Body of pancreas (tissue), 4 donors: ENCODE results near the gene ENOX2. TPM values are rescaled to one million over a fixed set of nuclear protein-coding genes. Genes with fewer than 3 reads are reported as not detected.

ENCODE experiments used
- ATAC-seq: fragments of 150-250 bp; one replicate; pipeline ENCODE4 v1.9.1; 2016
- DNase-seq, 4 donors: peaks; one replicate each; pipeline ENCODE4 v3.0.0-alpha.2; 2019
- H3K27ac ChIP-seq, 4 donors: fragments of 200-600 bp; sonication (generic); 1 replicate in 3 of 4; 2 replicates in 1 of 4; pipeline versions ENCODE4 v1.5.1 to v1.6.1; 2016 to 2019; ENCODE audit warnings: mild to moderate bottlenecking in 1 of 4, mixed read lengths in 1 of 4, moderate library complexity in 1 of 4
- H3K27me3 ChIP-seq, 2 donors: fragments of 200-600 bp; sonication (generic); one replicate each; pipeline ENCODE4 v1.6.0; 2016; ENCODE audit warnings: mild to moderate bottlenecking in 1 of 2
- H3K36me3 ChIP-seq, 2 donors: fragments of 200-600 bp; sonication (generic); replicated peaks in 1 of 2; 2 replicates each; pipeline ENCODE4 v1.5.1; 2016; ENCODE audit warnings: low read depth in 2 of 2; ENCODE audit not compliant: insufficient read depth in 1 of 2
- H3K4me1 ChIP-seq: fragments of 200-600 bp; sonication (generic); one replicate; pipeline ENCODE4 v1.6.0; 2016
- H3K4me3 ChIP-seq, 2 donors: fragments of 200-600 bp; sonication (generic); 1 replicate in 1 of 2; 2 replicates in 1 of 2; pipeline ENCODE4 v1.5.1; 2016 to 2019
- H3K9me3 ChIP-seq, 3 donors: fragments of 200-600 bp; sonication (generic); 1 replicate in 2 of 3; 2 replicates in 1 of 3; pipeline ENCODE4 v1.5.1; 2016
- CTCF ChIP-seq, 7 experiments: fragments of 450-650 bp in 4 of 7; fragments of 200-600 bp in 3 of 7; sonication (generic) in 3 of 7; IDR thresholded peaks; one replicate each; pipeline ENCODE4 v1.5.1; 2016 to 2019; ENCODE audit warnings: antibody characterized with exemption in 7 of 7
- POLR2A ChIP-seq, 3 donors: fragments of 450-650 bp; IDR thresholded peaks; one replicate each; pipeline ENCODE4 v1.6.1; 2016; ENCODE audit warnings: antibody characterized with exemption in 3 of 3, mild to moderate bottlenecking in 2 of 3
- WGBS, 2 donors: methylation state at CpG; one replicate each; pipeline ENCODE4 v1.1.5; 2017; 5-methylcytosine and 5-hydroxymethylcytosine counted together
- intact Hi-C: fragments of 100-400 bp; cut with DNase I; formaldehyde crosslinking; loops from one replicate; pipeline ENCODE4 v1.15.1; 2023
- total RNA-seq, 2 donors: library from RNA; depleted of rRNA; stranded (reverse); fragments of >200 nt; gene quantifications; one replicate each; pipeline ENCODE4 v1.1.0, GENCODE V29; 2016

Gene ENOX2
- total RNA-seq, 2 donors from 2014 or later: 7.9 to 9.1 TPM

- ATAC-seq (no peak), DNase-seq (no peak)
- no peak overlapping the region for H3K4me3 ChIP-seq
- H3K4me1 ChIP-seq: no peaks in the 10 kb centered on the region
- H3K27me3 ChIP-seq: no peaks in the 10 kb centered on the region
- 80 to 92% methylated on average over 1 of the region's 1 CpG for WGBS, 2 donors
- no peaks in the 10 kb centered on the region for H3K36me3 ChIP-seq
- intact Hi-C loops: no loop called here
- TF ChIP-seq POLR2A (IDR thresholded peaks at IDR 0.05): no peak
- no peak for TF ChIP-seq CTCF (IDR thresholded peaks at IDR 0.05)
- no peak overlapping the region for H3K27ac ChIP-seq
- no peaks in the 10 kb centered on the region for H3K9me3 ChIP-seq
Measured at GRCh38 chrX:130669233-130669632, 233.8 kb downstream of the ENOX2 start.

GRCh38 chrX:130665263-130665662, 237.7 kb downstream of the ENOX2 start:
- Histone ChIP-seq H3K4me1 (no peaks in the 10 kb centered on the region), H3K27me3 (no peaks in the 10 kb centered on the region), H3K36me3 (no peaks in the 10 kb centered on the region), H3K9me3 (no peaks in the 10 kb centered on the region), H3K27ac (no peak overlapping the region), H3K4me3 (no peak overlapping the region)
- no peak for TF ChIP-seq CTCF (IDR thresholded peaks at IDR 0.05)
- TF ChIP-seq POLR2A (IDR thresholded peaks at IDR 0.05): no peak
- intact Hi-C loops: no loop called here
- DNase-seq (no peak), ATAC-seq (no peak)
- 80 to 91% methylated on average over 3 of the region's 3 CpGs for WGBS, 2 donors

- no peaks in the 10 kb centered on the region for H3K27me3 ChIP-seq
- H3K27ac ChIP-seq: no peak overlapping the region
- H3K4me3 ChIP-seq: no peak overlapping the region
- H3K4me1 ChIP-seq: no peaks in the 10 kb centered on the region
- no peak for DNase-seq
- H3K9me3 ChIP-seq: no peaks in the 10 kb centered on the region
- TF ChIP-seq CTCF (IDR thresholded peaks at IDR 0.05): no peak
- TF ChIP-seq POLR2A (IDR thresholded peaks at IDR 0.05): no peak
- intact Hi-C loops: no loop called here
- no peaks in the 10 kb centered on the region for H3K36me3 ChIP-seq
- no peak for ATAC-seq
Measured at GRCh38 chrX:130658310-130658709, 244.7 kb downstream of the ENOX2 start.

GRCh38 chrX:130654409-130654950, 248.5 kb downstream of the ENOX2 start:
- no peaks in the 10 kb centered on the region for H3K36me3 ChIP-seq
- no peak for ATAC-seq
- TF ChIP-seq CTCF (IDR thresholded peaks at IDR 0.05): no peak
- no peak for TF ChIP-seq POLR2A (IDR thresholded peaks at IDR 0.05)
- H3K4me3 ChIP-seq: no peak overlapping the region
- WGBS, 2 donors: 61 to 76% methylated on average over 4 of the region's 4 CpGs
- H3K27ac ChIP-seq: no peak overlapping the region
- no peaks in the 10 kb centered on the region for H3K9me3 ChIP-seq
- DNase-seq: no peak
- intact Hi-C loops: no loop called here
- H3K4me1 ChIP-seq: no peaks in the 10 kb centered on the region
- H3K27me3 ChIP-seq: no peaks in the 10 kb centered on the region

GRCh38 chrX:130652824-130653578, 250.0 kb downstream of the ENOX2 start:
- intact Hi-C loops: no loop called here
- ATAC-seq (no peak), DNase-seq (no peak)
- no peak overlapping the region for H3K4me3 ChIP-seq
- WGBS, 2 donors: 92 to 93% methylated on average over 6 of the region's 6 CpGs
- H3K36me3 ChIP-seq: no peaks in the 10 kb centered on the region
- H3K9me3 ChIP-seq: no peaks in the 10 kb centered on the region
- H3K27ac ChIP-seq: no peak overlapping the region
- H3K27me3 ChIP-seq: no peaks in the 10 kb centered on the region
- TF ChIP-seq CTCF (IDR thresholded peaks at IDR 0.05) (no peak), POLR2A (IDR thresholded peaks at IDR 0.05) (no peak)
- no peaks in the 10 kb centered on the region for H3K4me1 ChIP-seq
